Activated CD4-positive, alpha-beta T cell treated with anti-CD3 and anti-CD28 coated beads, Interleukin-2, amount 10 ng/mL, durations not matched to agents 7 days and 5 days (primary cell): ENCODE measurements around the gene EML5. TPM values are rescaled to one million over a fixed set of nuclear protein-coding genes. Genes with fewer than 3 reads are reported as not detected.

Experiments used
- CTCF ChIA-PET: fragments of 350-600 bp; sonication (Branson Sonifier 250); formaldehyde crosslinking; loops from one replicate; lab custom pipeline; 2021; ENCODE audit warnings: antibody characterized with exemption; lab: Charles Lee
- POLR2A ChIA-PET: fragments of 350-600 bp; sonication (Branson Sonifier 250); formaldehyde crosslinking; loops from one replicate; lab custom pipeline; 2021; ENCODE audit warnings: antibody characterized with exemption; lab: Charles Lee
- DNase-seq: peaks from one replicate; pipeline ENCODE4 v3.0.0-alpha.2; 2020
- H3K27ac Mint-ChIP-seq: one replicate; pipeline ENCODE4 v1.8.0; 2021; ENCODE audit warnings: mild to moderate bottlenecking, moderate library complexity, mixed read lengths
- H3K27me3 Mint-ChIP-seq: one replicate; pipeline ENCODE4 v1.8.0; 2021; ENCODE audit warnings: mixed read lengths
- H3K36me3 Mint-ChIP-seq: one replicate; pipeline ENCODE4 v1.8.0; 2021; ENCODE audit warnings: low read depth, mixed read lengths
- H3K4me1 Mint-ChIP-seq: one replicate; pipeline ENCODE4 v1.8.0; 2021; ENCODE audit warnings: mixed read lengths
- H3K4me3 Mint-ChIP-seq: one replicate; pipeline ENCODE4 v1.8.0; 2021; ENCODE audit warnings: mild to moderate bottlenecking, moderate library complexity, mixed read lengths
- H3K9me3 Mint-ChIP-seq: one replicate; pipeline ENCODE4 v1.8.0; 2021; ENCODE audit warnings: mixed read lengths
- total RNA-seq, 2 experiments: library from RNA; stranded (reverse); gene quantifications; one replicate each; pipeline ENCODE4 v1.2.3, GENCODE V29; 2021

Gene EML5
- total RNA-seq, 2 experiments from 2014 or later = 2.6 TPM

- Mint-ChIP-seq H3K9me3 (no peaks in the 10 kb centered on the region), H3K4me3 (no peak overlapping the region), H3K4me1 (no peaks in the 10 kb centered on the region), H3K27me3 (no peaks in the 10 kb centered on the region), H3K36me3 (no peaks in the 10 kb centered on the region), H3K27ac (no peak overlapping the region)
- ChIA-PET POLR2A (no interaction called here), CTCF (interaction anchor here (0.7 to 1.6 kb wide), 2 partner anchors 10 to 15 kb away, joined by 3 to 7 read pairs; no protein-coding TSS in a partner anchor)
- no peak for DNase-seq
These were observed 110.1 kb downstream of the EML5 start for GRCh38 chr14:88682495-88683114.

GRCh38 chr14:88681755-88682494 lies 110.8 kb downstream of the EML5 start:
- no peak for DNase-seq
- H3K36me3 Mint-ChIP-seq = no peaks in the 10 kb centered on the region
- ChIA-PET POLR2A (interaction anchor here (0.6 kb wide), 1 partner anchor 30 kb away, joined by 3 read pairs; no protein-coding TSS in a partner anchor), CTCF (interaction anchor here (1.6 kb wide), 1 partner anchor 14 kb away, joined by 7 read pairs; no protein-coding TSS in a partner anchor)
- no peak overlapping the region for H3K27ac Mint-ChIP-seq
- no peaks in the 10 kb centered on the region for H3K4me1 Mint-ChIP-seq
- no peak overlapping the region for H3K4me3 Mint-ChIP-seq
- H3K27me3 Mint-ChIP-seq = no peaks in the 10 kb centered on the region
- no peaks in the 10 kb centered on the region for H3K9me3 Mint-ChIP-seq

GRCh38 chr14:88669346-88669745 lies 123.4 kb downstream of the EML5 start:
- Mint-ChIP-seq H3K27ac (no peak overlapping the region), H3K36me3 (peaks cover 5% of the 10 kb centered on the region), H3K9me3 (peaks cover 12% of the 10 kb centered on the region), H3K4me1 (no peaks in the 10 kb centered on the region), H3K4me3 (no peak overlapping the region), H3K27me3 (no peaks in the 10 kb centered on the region)
- CTCF ChIA-PET = interaction anchor here (0.6 to 2.0 kb wide), 3 partner anchors 9 to 766 kb away, joined by 3 to 5 read pairs (median 3); no protein-coding TSS in a partner anchor
- POLR2A ChIA-PET = no interaction called here
- DNase-seq = no peak

- no peak overlapping the region for H3K4me3 Mint-ChIP-seq
- no peaks in the 10 kb centered on the region for H3K27me3 Mint-ChIP-seq
- peaks cover 12% of the 10 kb centered on the region for H3K9me3 Mint-ChIP-seq
- ChIA-PET POLR2A (no interaction called here), CTCF (interaction anchor here (0.6 to 2.0 kb wide), 4 partner anchors 10 to 200 kb away, joined by 3 to 5 read pairs (median 3); no protein-coding TSS in a partner anchor)
- no peak overlapping the region for H3K27ac Mint-ChIP-seq
- no peak for DNase-seq
- no peaks in the 10 kb centered on the region for H3K4me1 Mint-ChIP-seq
- H3K36me3 Mint-ChIP-seq = peaks cover 5% of the 10 kb centered on the region
These were observed 124.2 kb downstream of the EML5 start for GRCh38 chr14:88668448-88669116.

GRCh38 chr14:88667555-88668273 lies 125.0 kb downstream of the EML5 start:
- ChIA-PET CTCF (interaction anchor here (0.6 to 2.0 kb wide), 7 partner anchors 9 to 271 kb away, joined by 3 to 7 read pairs (median 3); no protein-coding TSS in a partner anchor), POLR2A (no interaction called here)
- Mint-ChIP-seq H3K4me1 (no peaks in the 10 kb centered on the region), H3K36me3 (peaks cover 5% of the 10 kb centered on the region), H3K9me3 (peaks cover 12% of the 10 kb centered on the region), H3K27me3 (no peaks in the 10 kb centered on the region), H3K27ac (no peak overlapping the region), H3K4me3 (no peak overlapping the region)
- DNase-seq = peak; percentile 71

- no peak overlapping the region for H3K27ac Mint-ChIP-seq
- no peaks in the 10 kb centered on the region for H3K4me1 Mint-ChIP-seq
- no peaks in the 10 kb centered on the region for H3K27me3 Mint-ChIP-seq
- peaks cover 10% of the 10 kb centered on the region for H3K36me3 Mint-ChIP-seq
- H3K9me3 Mint-ChIP-seq = peaks cover 4% of the 10 kb centered on the region
- CTCF ChIA-PET = no interaction called here
- DNase-seq = no peak
- POLR2A ChIA-PET = no interaction called here
- H3K4me3 Mint-ChIP-seq = no peak overlapping the region
These were observed 132.7 kb downstream of the EML5 start for GRCh38 chr14:88660056-88660455.

GRCh38 chr14:88639221-88639620 lies 153.5 kb downstream of the EML5 start:
- ChIA-PET CTCF (no interaction called here), POLR2A (no interaction called here)
- H3K27me3 Mint-ChIP-seq = no peaks in the 10 kb centered on the region
- H3K4me1 Mint-ChIP-seq = no peaks in the 10 kb centered on the region
- H3K9me3 Mint-ChIP-seq = peaks cover 9% of the 10 kb centered on the region
- no peak overlapping the region for H3K4me3 Mint-ChIP-seq
- H3K36me3 Mint-ChIP-seq = peaks cover 15% of the 10 kb centered on the region
- no peak for DNase-seq
- H3K27ac Mint-ChIP-seq = no peak overlapping the region

- no peak for DNase-seq
- ChIA-PET POLR2A (no interaction called here), CTCF (no interaction called here)
- no peaks in the 10 kb centered on the region for H3K4me1 Mint-ChIP-seq
- H3K4me3 Mint-ChIP-seq = no peak overlapping the region
- H3K36me3 Mint-ChIP-seq = no peaks in the 10 kb centered on the region
- H3K27ac Mint-ChIP-seq = no peak overlapping the region
- H3K9me3 Mint-ChIP-seq = no peaks in the 10 kb centered on the region
- no peaks in the 10 kb centered on the region for H3K27me3 Mint-ChIP-seq
These were observed 160.2 kb downstream of the EML5 start for GRCh38 chr14:88632512-88632911.

GRCh38 chr14:88631091-88631490 lies 161.7 kb downstream of the EML5 start:
- POLR2A ChIA-PET = no interaction called here
- no peaks in the 10 kb centered on the region for H3K27me3 Mint-ChIP-seq
- H3K27ac Mint-ChIP-seq = no peak overlapping the region
- no peaks in the 10 kb centered on the region for H3K4me1 Mint-ChIP-seq
- CTCF ChIA-PET = no interaction called here
- DNase-seq = no peak
- H3K36me3 Mint-ChIP-seq = no peaks in the 10 kb centered on the region
- no peaks in the 10 kb centered on the region for H3K9me3 Mint-ChIP-seq
- no peak overlapping the region for H3K4me3 Mint-ChIP-seq

- POLR2A ChIA-PET = no interaction called here
- Mint-ChIP-seq H3K9me3 (no peaks in the 10 kb centered on the region), H3K4me1 (no peaks in the 10 kb centered on the region), H3K27me3 (no peaks in the 10 kb centered on the region), H3K27ac (no peak overlapping the region), H3K36me3 (no peaks in the 10 kb centered on the region), H3K4me3 (no peak overlapping the region)
- DNase-seq = no peak
- CTCF ChIA-PET = no interaction called here
These were observed 162.2 kb downstream of the EML5 start for GRCh38 chr14:88630565-88630964.

- Mint-ChIP-seq H3K27me3 (no peaks in the 10 kb centered on the region), H3K4me3 (no peak overlapping the region), H3K36me3 (no peaks in the 10 kb centered on the region), H3K9me3 (no peaks in the 10 kb centered on the region), H3K4me1 (no peaks in the 10 kb centered on the region), H3K27ac (no peak overlapping the region)
- DNase-seq = no peak
- CTCF ChIA-PET = no interaction called here
- POLR2A ChIA-PET = no interaction called here
These were observed 164.3 kb downstream of the EML5 start for GRCh38 chr14:88628462-88628861.

- H3K4me1 Mint-ChIP-seq = no peaks in the 10 kb centered on the region
- CTCF ChIA-PET = no interaction called here
- no peak for DNase-seq
- POLR2A ChIA-PET = no interaction called here
- no peaks in the 10 kb centered on the region for H3K36me3 Mint-ChIP-seq
- H3K27me3 Mint-ChIP-seq = no peaks in the 10 kb centered on the region
- no peak overlapping the region for H3K4me3 Mint-ChIP-seq
- no peaks in the 10 kb centered on the region for H3K9me3 Mint-ChIP-seq
- no peak overlapping the region for H3K27ac Mint-ChIP-seq
These were observed 164.7 kb downstream of the EML5 start for GRCh38 chr14:88628033-88628432.
